CD4-positive, alpha-beta T cell (primary cell): Measurements from ENCODE around the gene TTC27. TPM values are rescaled to one million over a fixed set of nuclear protein-coding genes. Genes with fewer than 3 reads are reported as not detected.

Experiments
- ATAC-seq: fragments of 200-7000 bp; cut with Tn5 transposase; one replicate; pipeline ENCODE4 v1.10.0; 2022; ENCODE audit warnings: mild to moderate bottlenecking; ENCODE audit not compliant: poor library complexity
- CTCF ChIA-PET: fragments of 350-600 bp; sonication (Branson Sonifier 250); formaldehyde crosslinking; loops from one replicate; lab custom pipeline; 2021; ENCODE audit warnings: antibody characterized with exemption, inconsistent platforms; lab: Charles Lee
- POLR2A ChIA-PET: fragments of 350-600 bp; sonication (Branson Sonifier 250); formaldehyde crosslinking; loops from one replicate; lab custom pipeline; 2021; ENCODE audit warnings: antibody characterized with exemption, inconsistent platforms; lab: Charles Lee
- DNase-seq, 14 experiments: peaks; one replicate each; pipeline ENCODE4 v3.0.0-alpha.2; 2013 to 2020; ENCODE audit warnings: mixed read lengths in 2 of 14
- H3K27ac ChIP-seq, 2 donors: one replicate each; pipeline versions ENCODE4 v1.5.1 to v1.7.0; 2013; ENCODE audit warnings: low read length in 2 of 2, low read depth in 1 of 2, mild to moderate bottlenecking in 1 of 2
- H3K27me3 ChIP-seq, 2 experiments: 1 replicate in 1 of 2; 2 replicates in 1 of 2; pipeline versions ENCODE4 v1.6.1 to v1.7.0; 2013; ENCODE audit warnings: low read length in 2 of 2, control low read depth in 1 of 2, mild to moderate bottlenecking in 1 of 2, moderate library complexity in 1 of 2; ENCODE audit not compliant: insufficient read depth in 2 of 2, control insufficient read depth in 1 of 2
- H3K36me3 ChIP-seq: one replicate; pipeline ENCODE4 v1.6.1; 2013; ENCODE audit warnings: low read length, control low read depth; ENCODE audit not compliant: insufficient read depth
- H3K4me1 ChIP-seq: one replicate; pipeline ENCODE4 v1.6.1; 2013; ENCODE audit warnings: low read length, control low read depth; ENCODE audit not compliant: insufficient read depth
- H3K4me3 ChIP-seq: one replicate; pipeline ENCODE4 v1.5.1; 2013; ENCODE audit warnings: mild to moderate bottlenecking, low read length, moderate library complexity
- H3K9me3 ChIP-seq, 2 experiments: 1 replicate in 1 of 2; 2 replicates in 1 of 2; pipeline versions ENCODE4 v1.6.1 to v1.7.0; 2013; ENCODE audit warnings: low read length in 2 of 2, mild to moderate bottlenecking in 2 of 2, control low read depth in 1 of 2, moderate library complexity in 1 of 2; ENCODE audit not compliant: control insufficient read depth in 1 of 2, insufficient read depth in 1 of 2
- H3K27ac Mint-ChIP-seq: one replicate; pipeline ENCODE4 v1.8.0; 2020; ENCODE audit warnings: mixed read lengths
- H3K27me3 Mint-ChIP-seq: one replicate; pipeline ENCODE4 v1.8.0; 2021; ENCODE audit warnings: mixed read lengths
- H3K36me3 Mint-ChIP-seq: one replicate; pipeline ENCODE4 v1.8.0; 2021; ENCODE audit warnings: low read depth, mixed read lengths
- H3K4me1 Mint-ChIP-seq: one replicate; pipeline ENCODE4 v1.8.0; 2021; ENCODE audit warnings: low read depth, mixed read lengths
- H3K4me3 Mint-ChIP-seq: one replicate; pipeline ENCODE4 v1.8.0; 2020; ENCODE audit warnings: mild to moderate bottlenecking, mixed read lengths
- H3K9me3 Mint-ChIP-seq: one replicate; pipeline ENCODE4 v1.8.0; 2020; ENCODE audit warnings: mixed read lengths
- CTCF ChIP-seq: fragments of 200-600 bp; IDR thresholded peaks from one replicate; pipeline ENCODE4 v1.8.0; 2022; ENCODE audit warnings: antibody characterized with exemption, mild to moderate bottlenecking
- intact Hi-C, 2 experiments: fragments of 100-400 bp; cut with DNase I in 1 of 2; cut with micrococcal nuclease in 1 of 2; formaldehyde crosslinking; loops; one replicate each; pipeline versions ENCODE4 v1.15.1 to v1.9.0; 2023 to 2025; cut with DNase I, micrococcal nuclease
- total RNA-seq, 174 experiments: library from RNA in 2 of 174; stranded (reverse) in 2 of 174; gene quantifications; one replicate each; pipeline ENCODE4 v1.2.3 and lab custom pipeline; 2021 to 2026

Gene TTC27
- total RNA-seq, 2 experiments from 2014 or later = 11.6 to 17.6 TPM

GRCh38 chr2:32663864-32664263 lies 36.0 kb downstream of the TTC27 start:
- Histone ChIP-seq H3K36me3 (peaks cover 10% of the 10 kb centered on the region), H3K27me3 (no peaks in the 10 kb centered on the region), H3K9me3 (no peaks in the 10 kb centered on the region), H3K4me3 (no peak overlapping the region), H3K4me1 (no peaks in the 10 kb centered on the region), H3K27ac (no peak overlapping the region)
- Mint-ChIP-seq H3K27ac (no peak overlapping the region), H3K9me3 (no peaks in the 10 kb centered on the region), H3K36me3 (peaks cover 57% of the 10 kb centered on the region), H3K27me3 (no peaks in the 10 kb centered on the region), H3K4me1 (peaks cover 27% of the 10 kb centered on the region), H3K4me3 (no peak overlapping the region)
- ChIA-PET CTCF (no interaction called here), POLR2A (no interaction called here)
- intact Hi-C loops = no loop called here
- TF ChIP-seq CTCF = no peak
- ATAC-seq (no peak), DNase-seq (no peak)

- DNase-seq = no peak
- ChIA-PET CTCF (no interaction called here), POLR2A (no interaction called here)
- no peak overlapping the region for H3K27ac Mint-ChIP-seq
- peaks cover 10% of the 10 kb centered on the region for H3K4me1 Mint-ChIP-seq
- Histone ChIP-seq H3K9me3 (no peaks in the 10 kb centered on the region), H3K36me3 (peaks cover 5% of the 10 kb centered on the region), H3K4me3 (no peak overlapping the region), H3K27ac (no peak overlapping the region), H3K27me3 (no peaks in the 10 kb centered on the region), H3K4me1 (no peaks in the 10 kb centered on the region)
- peaks cover 53% of the 10 kb centered on the region for H3K36me3 Mint-ChIP-seq
- intact Hi-C loops = no loop called here
- TF ChIP-seq CTCF = no peak
- H3K27me3 Mint-ChIP-seq = no peaks in the 10 kb centered on the region
- no peak for ATAC-seq
- no peak overlapping the region for H3K4me3 Mint-ChIP-seq
- no peaks in the 10 kb centered on the region for H3K9me3 Mint-ChIP-seq
Observed at GRCh38 chr2:32666704-32667103, 38.9 kb downstream of the TTC27 start.

GRCh38 chr2:32668254-32668653 lies 40.4 kb downstream of the TTC27 start:
- Histone ChIP-seq H3K36me3 (peaks cover 19% of the 10 kb centered on the region), H3K4me3 (no peak overlapping the region), H3K9me3 (no peaks in the 10 kb centered on the region), H3K27ac (no peak overlapping the region), H3K4me1 (no peaks in the 10 kb centered on the region), H3K27me3 (no peaks in the 10 kb centered on the region)
- peaks cover 62% of the 10 kb centered on the region for H3K36me3 Mint-ChIP-seq
- no peaks in the 10 kb centered on the region for H3K9me3 Mint-ChIP-seq
- DNase-seq (no peak), ATAC-seq (no peak)
- intact Hi-C loops = no loop called here
- ChIA-PET CTCF (no interaction called here), POLR2A (no interaction called here)
- no peaks in the 10 kb centered on the region for H3K27me3 Mint-ChIP-seq
- H3K4me1 Mint-ChIP-seq = no peaks in the 10 kb centered on the region
- no peak overlapping the region for H3K4me3 Mint-ChIP-seq
- H3K27ac Mint-ChIP-seq = no peak overlapping the region
- TF ChIP-seq CTCF = no peak
